Colonic mucosa (tissue), 4 donors: ENCODE results near the gene EPB41L4A. TPM values are rescaled to one million over a fixed set of nuclear protein-coding genes. Genes with fewer than 3 reads are reported as not detected.
"Not testable (repeated sequence)": the region's sequence is repeated elsewhere in the genome, so short reads cannot be mapped to it uniquely, and the experiment has no call there.

ENCODE experiments used
- DNase-seq: peaks from one replicate; pipeline ENCODE4 v3.0.0-alpha.2; 2020
- H3K27ac ChIP-seq: fragments of 200-600 bp; one replicate; pipeline ENCODE4 v1.8.0; 2021
- H3K27me3 ChIP-seq: fragments of 200-600 bp; one replicate; pipeline ENCODE4 v1.8.0; 2021
- H3K36me3 ChIP-seq: fragments of 200-600 bp; one replicate; pipeline ENCODE4 v1.8.0; 2021
- H3K4me1 ChIP-seq: fragments of 200-600 bp; one replicate; pipeline ENCODE4 v1.8.0; 2021; ENCODE audit warnings: mild to moderate bottlenecking
- H3K4me3 ChIP-seq: fragments of 200-600 bp; one replicate; pipeline ENCODE4 v1.8.0; 2021
- H3K9ac ChIP-seq, 2 donors: one replicate each; pipeline ENCODE4 v1.7.0; 2013; ENCODE audit warnings: control low read depth in 2 of 2, low read depth in 2 of 2, low read length in 2 of 2
- H3K9me3 ChIP-seq: fragments of 200-600 bp; one replicate; pipeline ENCODE4 v1.8.0; 2021
- intact Hi-C: fragments of 100-400 bp; cut with DNase I; formaldehyde crosslinking; loops from one replicate; pipeline ENCODE4 v1.14.1; 2022
- total RNA-seq, 2 donors: library from RNA; stranded (reverse); fragmentation: NEBNext Ultra II Directional in 1 of 2; extraction: Animal tissue kit (Norgen Biotek cat#: 25700) in 1 of 2; gene quantifications; one replicate each; pipeline ENCODE4 v1.2.1, GENCODE V29; 2021
- TF ChIP-seq, protein P1 (sequence below): fragments of 200-600 bp; IDR thresholded peaks from one replicate; pipeline ENCODE4 v1.8.0; 2022; ENCODE audit warnings: antibody characterized with exemption, mild to moderate bottlenecking
- donor health status: healthy.
- donor health status: DM: no; HTN: no; CAD: no.
- donor health status: DM: no; HTN: no; CAD: no.

EPB41L4A gene
- total RNA-seq, 2 donors from 2014 or later: 10.1 to 18.0 TPM

DNA sequence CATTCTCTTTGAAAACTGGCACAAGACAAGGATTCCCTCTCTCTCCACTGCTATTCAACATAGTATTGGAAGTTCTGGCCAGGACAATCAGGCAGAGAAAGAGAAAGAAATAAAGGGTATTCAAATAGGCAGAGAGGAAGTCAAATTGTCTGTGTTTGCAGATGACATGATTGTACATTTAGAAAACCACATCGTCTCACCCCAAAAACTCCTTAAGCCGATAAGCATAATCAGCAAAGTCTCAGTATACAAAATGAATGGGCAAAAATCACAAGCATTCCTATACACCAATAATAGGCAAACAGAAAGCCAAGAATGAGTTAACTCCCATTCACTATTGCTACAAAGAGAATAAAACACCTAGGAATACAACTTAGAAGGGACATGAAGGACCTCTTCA is 21.0 kb upstream of the EPB41L4A start:
- no peaks in the 10 kb centered on the region for H3K9me3 ChIP-seq
- H3K27ac ChIP-seq: no peak overlapping the region
- H3K27me3 ChIP-seq: no peaks in the 10 kb centered on the region
- intact Hi-C loops: no loop called here
- no peaks in the 10 kb centered on the region for H3K4me1 ChIP-seq
- no peak for DNase-seq
- TF ChIP-seq, protein P1, sequence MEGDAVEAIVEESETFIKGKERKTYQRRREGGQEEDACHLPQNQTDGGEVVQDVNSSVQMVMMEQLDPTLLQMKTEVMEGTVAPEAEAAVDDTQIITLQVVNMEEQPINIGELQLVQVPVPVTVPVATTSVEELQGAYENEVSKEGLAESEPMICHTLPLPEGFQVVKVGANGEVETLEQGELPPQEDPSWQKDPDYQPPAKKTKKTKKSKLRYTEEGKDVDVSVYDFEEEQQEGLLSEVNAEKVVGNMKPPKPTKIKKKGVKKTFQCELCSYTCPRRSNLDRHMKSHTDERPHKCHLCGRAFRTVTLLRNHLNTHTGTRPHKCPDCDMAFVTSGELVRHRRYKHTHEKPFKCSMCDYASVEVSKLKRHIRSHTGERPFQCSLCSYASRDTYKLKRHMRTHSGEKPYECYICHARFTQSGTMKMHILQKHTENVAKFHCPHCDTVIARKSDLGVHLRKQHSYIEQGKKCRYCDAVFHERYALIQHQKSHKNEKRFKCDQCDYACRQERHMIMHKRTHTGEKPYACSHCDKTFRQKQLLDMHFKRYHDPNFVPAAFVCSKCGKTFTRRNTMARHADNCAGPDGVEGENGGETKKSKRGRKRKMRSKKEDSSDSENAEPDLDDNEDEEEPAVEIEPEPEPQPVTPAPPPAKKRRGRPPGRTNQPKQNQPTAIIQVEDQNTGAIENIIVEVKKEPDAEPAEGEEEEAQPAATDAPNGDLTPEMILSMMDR: no peak
- no peaks in the 10 kb centered on the region for H3K36me3 ChIP-seq
- H3K4me3 ChIP-seq: no peak overlapping the region
- no peak overlapping the region for H3K9ac ChIP-seq

GRCh38 chr5:112436144-112436543 is 17.1 kb upstream of the EPB41L4A start:
- no peak for DNase-seq

GRCh38 chr5:112434641-112435040 is 15.6 kb upstream of the EPB41L4A start:
- DNase-seq: no peak
- TF ChIP-seq, protein P1: no peak
- Histone ChIP-seq H3K9me3 (no peaks in the 10 kb centered on the region), H3K9ac (no peak overlapping the region), H3K27me3 (no peaks in the 10 kb centered on the region), H3K4me3 (no peak overlapping the region), H3K4me1 (no peaks in the 10 kb centered on the region), H3K36me3 (no peaks in the 10 kb centered on the region), H3K27ac (no peak overlapping the region)
- intact Hi-C loops: no loop called here

More at GRCh38 chr5:112436144-112436543, 17.1 kb upstream of the EPB41L4A start:
- H3K4me1 ChIP-seq: no peaks in the 10 kb centered on the region
- H3K9me3 ChIP-seq: no peaks in the 10 kb centered on the region
- no peak overlapping the region for H3K9ac ChIP-seq
- no peak overlapping the region for H3K27ac ChIP-seq
- H3K4me3 ChIP-seq: no peak overlapping the region
- no peaks in the 10 kb centered on the region for H3K36me3 ChIP-seq
- intact Hi-C loops: no loop called here
- TF ChIP-seq, protein P1: no peak
- no peaks in the 10 kb centered on the region for H3K27me3 ChIP-seq

- H3K27ac ChIP-seq, H3K36me3 ChIP-seq, DNase-seq, intact Hi-C loops, H3K4me3 ChIP-seq, H3K27me3 ChIP-seq, H3K9ac ChIP-seq, H3K9me3 ChIP-seq, H3K4me1 ChIP-seq: not testable (repeated sequence)
These were observed 7.1 kb upstream of the EPB41L4A start for GRCh38 chr5:112426202-112426601.

DNA sequence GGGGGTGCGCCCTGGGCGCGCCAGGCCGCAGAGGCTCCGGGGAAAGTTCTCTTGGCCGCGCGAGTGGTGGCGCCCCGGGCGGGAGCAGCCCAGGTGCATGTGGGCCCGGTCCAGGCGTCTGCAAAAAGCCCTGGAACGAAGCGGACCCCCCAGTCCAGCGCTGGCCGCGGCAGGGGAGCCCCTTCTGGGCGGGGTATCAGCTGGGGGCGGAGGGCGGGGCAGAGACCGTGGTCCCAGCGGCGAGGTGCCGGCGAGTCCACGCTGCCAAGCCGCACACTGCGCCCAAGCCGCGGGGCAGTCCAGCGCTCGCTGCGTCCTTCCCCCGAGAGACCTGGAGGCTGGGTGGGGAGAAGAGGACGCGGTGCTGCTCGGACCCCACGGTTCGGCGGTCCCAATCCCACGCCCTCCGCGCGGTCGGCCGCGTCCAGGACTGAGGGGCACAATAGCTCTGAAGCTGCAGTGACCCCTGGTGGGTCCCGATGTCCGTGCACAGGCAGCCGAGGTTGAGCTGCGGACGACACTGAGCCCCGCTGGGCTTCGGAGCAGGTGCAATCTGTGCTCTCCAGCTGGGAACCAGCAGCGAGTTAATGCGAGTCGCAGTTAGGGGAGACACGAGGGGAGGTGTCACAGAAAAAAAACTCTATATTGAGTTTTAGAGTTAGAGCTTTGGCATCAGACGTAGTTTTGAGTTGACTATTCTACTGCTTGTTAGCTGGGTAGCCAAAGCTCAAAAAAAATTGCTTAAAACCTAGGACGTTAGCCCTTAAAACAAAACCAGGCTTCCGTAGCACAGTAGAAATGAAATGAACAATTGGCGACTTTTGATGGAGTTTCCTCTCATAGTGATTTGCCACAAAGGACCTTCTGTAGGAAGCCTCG is 1.1 kb upstream of the EPB41L4A start:
- H3K4me3 ChIP-seq: peak overlapping the region; percentile 66
- H3K9ac ChIP-seq: peak overlapping the region; percentile 40 to 70
- peak overlapping the region; percentile 74 for H3K27ac ChIP-seq
- intact Hi-C loops: loop anchor here (2.0 kb wide), 1 partner anchor 211 kb away; no protein-coding TSS in a partner anchor
- H3K27me3 ChIP-seq: no peaks in the 10 kb centered on the region
- no peaks in the 10 kb centered on the region for H3K9me3 ChIP-seq
- H3K4me1 ChIP-seq: no peaks in the 10 kb centered on the region
- no peaks in the 10 kb centered on the region for H3K36me3 ChIP-seq
- TF ChIP-seq, protein P1: peak; percentile 78
- DNase-seq: peak; percentile 86

GRCh38 chr5:112418659-112419163 is 366 bp downstream of the EPB41L4A start:
- Histone ChIP-seq H3K9me3 (no peaks in the 10 kb centered on the region), H3K4me3 (peak overlapping the region; percentile 66), H3K4me1 (no peaks in the 10 kb centered on the region), H3K27ac (peak overlapping the region; percentile 74), H3K27me3 (no peaks in the 10 kb centered on the region), H3K36me3 (no peaks in the 10 kb centered on the region), H3K9ac (peak overlapping the region; percentile 14 to 61)
- intact Hi-C loops: no loop called here
- TF ChIP-seq, protein P1: no peak
- DNase-seq: peak; percentile 25
